Fibroblast of villous mesenchyme (primary cell): ENCODE results near the gene TTC9C. TPM values are rescaled to one million over a fixed set of nuclear protein-coding genes. Genes with fewer than 3 reads are reported as not detected.
A peak's percentile ranks its signal among the peaks of the same experiment; 100 is the strongest.

Experiments
- DNase-seq: peaks from one replicate; pipeline ENCODE4 v3.0.0-alpha.2; 2010; ENCODE audit warnings: low read depth
- H3K4me3 ChIP-seq: 2 replicates; pipeline ENCODE4 v1.5.1; 2011; ENCODE audit warnings: low read depth, mild to moderate bottlenecking, low read length
- total RNA-seq: library from RNA; depleted of rRNA; stranded (reverse); fragments of >200 nt; gene quantifications from 2 replicates; pipeline ENCODE4 v1.2.3, GENCODE V29; 2012
- TF ChIP-seq, protein P1 (sequence below): IDR thresholded peaks from 2 replicates; pipeline ENCODE4 v1.5.1; 2012; ENCODE audit warnings: low read depth, mild to moderate bottlenecking, low read length; ENCODE audit not compliant: insufficient read depth

The TTC9C gene
- total RNA-seq, 1 donor: 36.7 TPM

DNA sequence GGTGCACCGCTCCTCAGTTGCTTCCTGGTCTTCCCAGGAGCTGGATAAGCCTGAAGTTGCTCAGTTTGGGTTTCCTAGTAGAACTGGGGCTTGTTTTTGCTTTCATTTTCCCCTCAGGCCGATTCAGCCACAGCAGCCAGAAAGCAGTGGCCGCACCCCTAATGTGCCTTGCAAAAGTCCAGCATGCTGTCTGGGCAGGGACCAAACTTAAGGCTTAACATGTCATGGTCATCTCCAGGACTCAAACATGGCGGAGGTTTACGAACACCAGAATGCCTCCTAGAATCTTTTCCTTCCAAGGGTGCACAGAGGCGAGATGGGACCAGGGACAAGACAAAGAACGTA, 18.3 kb upstream of the TTC9C start:
- peak overlapping the region; percentile 66 for H3K4me3 ChIP-seq
- TF ChIP-seq, protein P1, sequence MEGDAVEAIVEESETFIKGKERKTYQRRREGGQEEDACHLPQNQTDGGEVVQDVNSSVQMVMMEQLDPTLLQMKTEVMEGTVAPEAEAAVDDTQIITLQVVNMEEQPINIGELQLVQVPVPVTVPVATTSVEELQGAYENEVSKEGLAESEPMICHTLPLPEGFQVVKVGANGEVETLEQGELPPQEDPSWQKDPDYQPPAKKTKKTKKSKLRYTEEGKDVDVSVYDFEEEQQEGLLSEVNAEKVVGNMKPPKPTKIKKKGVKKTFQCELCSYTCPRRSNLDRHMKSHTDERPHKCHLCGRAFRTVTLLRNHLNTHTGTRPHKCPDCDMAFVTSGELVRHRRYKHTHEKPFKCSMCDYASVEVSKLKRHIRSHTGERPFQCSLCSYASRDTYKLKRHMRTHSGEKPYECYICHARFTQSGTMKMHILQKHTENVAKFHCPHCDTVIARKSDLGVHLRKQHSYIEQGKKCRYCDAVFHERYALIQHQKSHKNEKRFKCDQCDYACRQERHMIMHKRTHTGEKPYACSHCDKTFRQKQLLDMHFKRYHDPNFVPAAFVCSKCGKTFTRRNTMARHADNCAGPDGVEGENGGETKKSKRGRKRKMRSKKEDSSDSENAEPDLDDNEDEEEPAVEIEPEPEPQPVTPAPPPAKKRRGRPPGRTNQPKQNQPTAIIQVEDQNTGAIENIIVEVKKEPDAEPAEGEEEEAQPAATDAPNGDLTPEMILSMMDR: no peak
- peak; percentile 72 for DNase-seq

DNA sequence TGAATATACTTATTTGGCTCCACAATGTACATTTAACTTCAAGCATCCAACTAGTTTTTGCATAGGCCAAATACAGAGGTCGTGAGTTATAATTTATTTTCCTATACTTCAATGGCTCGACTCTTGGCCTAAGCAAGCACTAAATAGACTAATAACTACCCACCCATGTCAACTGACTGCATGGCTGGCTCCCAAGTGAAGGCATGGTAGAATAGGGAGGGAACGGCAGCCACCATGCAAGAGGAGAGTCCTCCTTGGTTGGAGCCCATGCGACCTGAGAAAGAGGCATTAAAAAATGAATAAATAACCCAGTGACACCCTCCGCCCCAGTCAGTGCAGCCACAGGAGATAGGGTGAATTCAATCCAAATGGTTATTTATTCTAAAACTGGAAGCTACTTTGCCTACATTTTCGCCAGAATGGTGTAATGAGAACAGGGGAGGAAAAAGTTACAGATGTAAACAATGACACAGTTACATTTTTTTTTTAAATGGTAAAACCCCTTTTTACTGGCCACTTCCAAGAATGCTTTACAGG, 15.9 kb upstream of the TTC9C start:
- DNase-seq: no peak
- no peak overlapping the region for H3K4me3 ChIP-seq
- TF ChIP-seq, protein P1: no peak

DNA sequence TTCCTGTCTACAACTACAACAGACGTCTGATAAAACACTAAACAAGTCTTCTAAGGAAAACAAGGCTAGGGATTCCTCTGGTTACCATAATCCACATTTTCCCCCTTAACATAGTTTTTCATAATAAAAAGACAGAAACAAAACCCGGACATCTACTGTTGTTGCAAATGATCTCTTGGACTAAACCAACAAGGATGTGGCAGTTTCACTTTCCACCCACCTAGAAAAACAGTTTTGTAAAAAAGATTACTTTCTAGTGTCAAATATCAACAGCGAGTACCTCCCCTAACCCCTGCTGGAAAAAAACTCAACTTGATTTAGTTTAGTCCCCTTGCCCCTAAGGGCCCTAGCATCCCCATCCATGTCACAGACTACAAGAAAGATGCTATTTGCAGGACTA, 15.4 kb upstream of the TTC9C start:
- DNase-seq: no peak
- no peak overlapping the region for H3K4me3 ChIP-seq
- TF ChIP-seq, protein P1: no peak

DNA sequence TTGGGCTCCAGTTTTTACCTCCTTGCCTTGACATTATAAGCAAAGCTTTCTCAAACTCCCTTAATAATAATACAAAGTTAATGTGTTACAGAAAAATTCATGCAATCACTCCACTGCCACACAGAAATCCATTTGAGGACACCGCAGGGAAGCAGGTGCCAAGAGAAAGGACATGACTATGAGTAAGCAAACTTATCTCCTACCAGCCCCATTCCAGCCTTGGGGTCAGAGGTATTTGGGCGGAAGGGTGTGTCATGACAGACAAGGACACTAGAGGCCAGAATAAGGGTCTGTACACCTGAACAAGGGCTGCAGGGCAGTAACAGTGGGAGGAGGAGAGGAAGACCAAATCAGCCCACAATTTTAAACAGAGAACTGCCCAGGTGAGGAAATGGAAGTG, 14.9 kb upstream of the TTC9C start:
- TF ChIP-seq, protein P1: no peak

DNA sequence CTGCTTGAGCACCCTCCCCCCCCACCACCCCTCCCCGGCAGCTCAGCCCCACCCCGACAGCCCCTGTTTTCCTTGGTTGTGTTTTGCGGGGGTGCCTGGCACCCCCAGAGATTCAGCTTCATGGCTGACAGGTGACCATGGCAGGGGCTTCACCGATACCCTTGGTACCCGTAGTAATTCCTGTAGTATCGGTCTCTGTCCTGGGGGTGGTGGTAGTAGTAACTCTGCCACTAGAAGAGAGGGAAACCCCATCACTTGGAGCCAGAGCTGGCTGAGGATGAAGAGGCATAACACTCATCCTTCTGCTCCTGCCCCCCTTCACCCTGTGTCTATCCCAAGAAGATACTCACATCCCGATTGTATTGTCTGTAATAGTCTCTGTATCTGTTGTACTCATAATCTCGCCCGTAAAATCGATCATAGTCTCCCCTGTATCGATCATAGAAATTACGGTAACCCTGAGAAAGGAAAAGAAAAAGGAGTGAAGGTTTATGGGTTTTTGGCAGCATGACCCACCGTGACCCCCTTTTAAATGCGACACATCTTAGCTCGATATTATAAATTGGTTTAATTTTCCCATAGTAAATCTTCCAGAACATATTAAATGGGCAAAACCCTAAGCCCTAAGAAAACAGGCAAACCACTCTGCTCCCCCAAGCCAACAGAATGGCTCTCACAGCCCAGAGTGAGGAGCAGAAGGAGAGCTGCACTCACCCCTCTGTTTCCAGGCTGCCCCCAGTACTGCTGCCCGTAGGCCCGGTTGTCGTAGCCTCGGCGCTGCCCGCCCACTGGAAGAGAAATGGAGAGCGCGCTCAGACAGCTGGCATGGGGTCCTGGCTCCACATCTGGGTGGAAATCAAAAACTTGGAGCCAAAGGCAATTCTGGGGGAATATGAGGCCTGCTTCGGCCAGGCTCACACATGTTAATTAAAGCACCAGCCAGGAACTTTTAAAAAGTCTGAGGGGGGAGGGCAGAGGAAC, 12.8 kb upstream of the TTC9C start:
- H3K4me3 ChIP-seq: no peak overlapping the region

More for the DNA sequence above, 14.9 kb upstream of the TTC9C start:
- H3K4me3 ChIP-seq: no peak overlapping the region
- no peak for DNase-seq

DNA sequence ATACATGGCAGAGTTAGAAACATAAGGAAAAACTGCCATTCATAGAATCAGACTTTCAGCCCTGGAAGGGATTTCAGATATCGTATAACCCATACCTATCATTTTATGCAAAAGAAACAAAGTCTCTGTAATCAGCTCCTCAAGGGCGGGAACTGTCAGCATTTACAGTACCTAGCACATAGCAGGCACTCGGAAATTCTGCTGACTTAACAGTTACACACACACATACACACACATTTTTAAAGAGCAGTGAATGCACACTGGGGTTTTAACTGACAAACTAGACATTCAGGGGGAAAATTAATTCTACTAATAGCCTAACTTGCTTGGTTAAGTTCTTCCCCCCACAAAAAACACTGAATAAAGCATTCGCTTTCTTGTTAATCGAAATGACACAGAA, 12.1 kb upstream of the TTC9C start:
- no peak for DNase-seq
- TF ChIP-seq, protein P1: no peak
- no peak overlapping the region for H3K4me3 ChIP-seq

More for the DNA sequence above, 12.8 kb upstream of the TTC9C start:
- TF ChIP-seq, protein P1: no peak
- DNase-seq: no peak

DNA sequence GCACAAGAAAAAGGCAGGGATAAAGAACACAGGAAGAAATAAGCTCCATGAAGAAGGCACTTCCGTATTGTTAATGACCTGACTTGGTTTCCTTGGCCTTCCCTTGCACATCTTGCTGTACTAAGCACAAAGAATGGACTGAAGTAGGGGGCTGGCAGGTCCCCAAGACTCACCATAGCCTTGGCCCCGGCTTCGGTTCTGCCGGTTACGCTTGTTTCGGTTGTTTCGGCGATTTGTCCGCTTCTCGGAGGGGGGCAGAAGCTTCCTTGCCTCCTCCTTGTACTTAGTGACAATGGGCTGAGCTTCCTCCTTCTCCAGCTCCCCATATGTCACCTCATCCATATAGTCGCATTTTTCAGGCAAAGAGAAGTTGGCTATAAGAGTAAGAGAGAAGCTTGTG, 11.5 kb upstream of the TTC9C start:
- DNase-seq: no peak
- TF ChIP-seq, protein P1: no peak
- no peak overlapping the region for H3K4me3 ChIP-seq
